Measurements from ENCODE around the gene PARD3B.

PARD3B gene

GRCh38 chr2:205605638-205606304 lies 1060.5 kb downstream of the PARD3B start:
- DNase-seq: no peak

DNA sequence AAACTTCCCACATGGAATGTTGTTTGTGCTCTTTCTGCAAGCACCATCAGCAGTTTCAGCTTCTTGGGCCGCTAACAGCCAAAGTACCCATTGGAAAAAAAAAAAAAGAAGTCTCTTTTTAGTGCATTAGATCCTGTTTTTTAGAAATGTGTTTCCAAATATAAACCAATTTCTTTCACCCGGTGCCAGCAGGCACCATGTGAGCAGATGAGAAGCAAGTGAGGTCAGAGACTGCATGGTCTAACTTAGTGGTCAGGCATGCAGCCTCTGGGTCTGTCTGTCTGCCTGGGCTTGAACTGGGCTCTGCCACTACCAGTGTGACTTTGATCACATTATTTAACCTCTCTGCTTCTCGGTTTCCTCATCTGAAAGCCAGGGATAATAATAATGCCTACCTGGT lies 1061.9 kb downstream of the PARD3B start:
- DNase-seq: no peak

GRCh38 chr2:205609113-205609512 lies 1063.8 kb downstream of the PARD3B start:
- peak; percentile 77 for DNase-seq

DNA sequence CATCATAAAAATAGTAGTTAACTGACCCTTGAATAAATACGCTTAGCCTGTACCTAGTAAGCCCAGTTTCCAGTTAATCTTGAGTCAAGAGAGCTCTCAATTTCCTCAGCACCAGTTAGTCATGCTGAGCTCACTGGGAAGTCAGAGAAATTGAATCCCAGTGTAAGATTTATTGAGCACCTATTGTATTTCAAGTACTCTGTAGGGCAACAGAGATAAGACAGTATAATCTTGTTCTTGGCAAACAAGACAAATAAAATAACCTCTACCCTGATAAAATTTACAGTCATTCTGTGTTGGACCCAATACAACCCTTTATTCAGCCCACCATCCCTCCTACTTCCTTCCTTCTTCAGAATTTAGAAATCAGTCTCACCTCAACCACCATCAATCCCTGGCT lies 1065.2 kb downstream of the PARD3B start:
- DNase-seq: peak; percentile 40

- DNase-seq: no peak
Observed at GRCh38 chr2:205612636-205613035, 1067.4 kb downstream of the PARD3B start.

DNA sequence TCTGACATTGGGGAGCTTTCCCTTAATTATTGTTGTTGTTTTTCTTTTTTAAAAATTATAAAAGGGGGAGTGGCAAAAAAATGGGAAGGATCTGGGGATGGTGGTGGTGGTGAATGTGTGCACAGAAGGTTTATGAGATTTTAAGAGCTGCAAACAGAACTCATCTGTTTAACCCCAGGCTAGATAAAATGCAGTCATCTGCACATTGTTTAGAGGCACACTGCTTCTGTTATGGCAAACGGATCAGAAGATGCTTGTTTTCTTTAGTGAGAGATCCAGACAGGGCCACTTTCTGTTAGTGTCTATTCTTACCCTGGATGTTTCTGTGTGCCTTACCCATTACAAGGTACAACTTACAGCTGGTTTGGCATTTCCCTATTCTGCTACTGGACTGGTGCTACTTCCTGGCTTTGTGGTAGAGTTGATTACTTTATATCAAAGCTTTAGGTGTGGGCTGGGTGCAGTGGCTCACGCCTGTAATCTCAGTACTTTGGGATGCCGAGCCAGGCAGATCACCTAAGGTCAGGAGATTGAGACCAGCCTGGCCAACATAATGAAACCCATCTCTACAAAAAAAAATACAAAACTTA lies 1068.8 kb downstream of the PARD3B start:
- no peak for DNase-seq

- no peak for DNase-seq
Observed at GRCh38 chr2:205614965-205615364, 1069.7 kb downstream of the PARD3B start.

DNA sequence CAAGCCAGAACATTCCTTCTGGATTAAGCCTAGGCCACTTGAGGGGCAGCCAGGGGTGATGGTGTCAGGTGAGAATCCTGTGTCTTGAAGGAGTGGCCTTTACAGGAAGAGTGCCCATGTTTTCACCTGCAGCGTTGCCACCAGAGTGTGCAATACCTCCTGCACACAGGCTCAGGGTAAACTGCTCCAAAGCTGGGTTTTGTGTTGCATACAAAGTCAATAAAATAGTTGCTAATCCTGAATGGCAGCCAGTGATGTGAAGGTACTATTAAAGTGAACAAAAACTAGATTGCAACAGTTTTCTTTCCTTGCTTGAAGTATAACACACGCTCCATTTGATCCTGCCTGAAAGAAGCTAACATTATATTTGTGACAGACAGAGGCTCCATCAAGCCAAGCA lies 1072.6 kb downstream of the PARD3B start:
- no peak for DNase-seq

GRCh38 chr2:205619600-205619999 lies 1074.3 kb downstream of the PARD3B start:
- DNase-seq: no peak

GRCh38 chr2:205627085-205627484 lies 1081.8 kb downstream of the PARD3B start:
- DNase-seq: no peak

DNA sequence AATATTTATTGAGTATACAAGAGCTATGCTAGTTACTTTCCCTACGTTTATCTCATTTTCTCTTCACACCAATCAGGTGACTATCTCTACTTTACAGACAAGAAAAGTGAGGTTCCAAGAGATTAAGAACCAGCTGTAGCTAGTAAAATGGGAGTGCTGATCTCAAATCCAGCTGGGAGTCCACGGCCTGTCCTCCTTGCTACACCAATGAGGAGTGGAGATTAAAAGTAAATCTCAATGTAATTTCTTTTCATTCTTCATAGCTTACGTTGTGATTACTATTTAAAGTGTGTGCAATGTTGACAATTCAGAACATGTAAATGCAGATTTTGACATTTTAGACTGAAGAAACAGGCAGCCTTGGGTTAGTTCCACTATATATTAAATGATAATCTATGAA lies 1083.1 kb downstream of the PARD3B start:
- DNase-seq: no peak

DNA sequence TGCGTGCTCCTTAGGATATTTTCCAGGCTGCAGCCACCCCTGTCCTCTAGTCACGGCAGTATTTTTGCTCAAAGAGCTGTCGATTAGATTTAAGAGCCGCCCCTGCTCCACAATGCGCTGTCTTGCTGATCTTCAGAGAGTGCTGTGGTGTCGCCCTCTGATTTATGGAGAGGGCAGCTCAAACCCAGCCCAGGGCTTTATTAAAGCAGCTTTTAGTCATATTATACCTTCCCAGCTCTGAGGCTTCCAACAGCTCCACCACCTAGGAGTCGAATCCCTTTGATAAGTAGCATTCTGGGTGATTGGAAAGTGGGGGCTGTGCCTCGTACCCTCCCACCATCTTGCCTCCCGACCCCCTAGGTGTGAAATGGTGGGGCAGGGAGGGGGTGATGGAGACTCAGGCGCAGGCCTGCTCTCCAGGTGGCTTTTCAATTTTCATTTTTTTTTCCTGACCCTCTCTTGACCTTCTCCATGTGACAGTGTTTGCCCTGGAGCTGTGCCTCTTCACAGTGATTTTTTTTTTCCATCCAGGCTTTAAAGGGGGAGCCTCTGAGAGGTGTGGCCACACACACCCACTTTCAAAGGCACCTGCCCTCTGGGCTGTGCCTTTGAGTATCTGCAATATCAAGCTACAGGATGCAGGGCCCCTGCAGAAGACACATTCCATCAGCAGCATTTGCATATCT lies 1084.0 kb downstream of the PARD3B start:
- no peak for DNase-seq

DNA sequence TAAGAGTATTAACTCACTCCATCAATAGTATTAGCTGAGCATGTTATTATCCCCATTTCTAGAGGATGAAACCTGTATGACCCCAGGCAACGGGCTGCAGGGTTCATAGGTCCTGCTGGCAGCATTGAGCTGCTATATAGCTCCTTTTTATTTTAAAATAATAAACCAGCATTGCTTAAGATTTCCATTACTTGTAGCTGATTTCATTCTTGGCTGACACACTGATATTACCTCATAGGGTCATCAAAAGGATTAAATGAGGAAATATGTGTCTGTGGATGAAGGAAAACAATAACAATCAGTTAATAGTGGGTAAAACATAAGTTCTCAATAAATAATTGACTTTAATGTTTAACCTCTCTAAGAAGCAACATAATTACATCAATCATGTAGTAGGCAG lies 1088.7 kb downstream of the PARD3B start:
- DNase-seq: no peak

DNA sequence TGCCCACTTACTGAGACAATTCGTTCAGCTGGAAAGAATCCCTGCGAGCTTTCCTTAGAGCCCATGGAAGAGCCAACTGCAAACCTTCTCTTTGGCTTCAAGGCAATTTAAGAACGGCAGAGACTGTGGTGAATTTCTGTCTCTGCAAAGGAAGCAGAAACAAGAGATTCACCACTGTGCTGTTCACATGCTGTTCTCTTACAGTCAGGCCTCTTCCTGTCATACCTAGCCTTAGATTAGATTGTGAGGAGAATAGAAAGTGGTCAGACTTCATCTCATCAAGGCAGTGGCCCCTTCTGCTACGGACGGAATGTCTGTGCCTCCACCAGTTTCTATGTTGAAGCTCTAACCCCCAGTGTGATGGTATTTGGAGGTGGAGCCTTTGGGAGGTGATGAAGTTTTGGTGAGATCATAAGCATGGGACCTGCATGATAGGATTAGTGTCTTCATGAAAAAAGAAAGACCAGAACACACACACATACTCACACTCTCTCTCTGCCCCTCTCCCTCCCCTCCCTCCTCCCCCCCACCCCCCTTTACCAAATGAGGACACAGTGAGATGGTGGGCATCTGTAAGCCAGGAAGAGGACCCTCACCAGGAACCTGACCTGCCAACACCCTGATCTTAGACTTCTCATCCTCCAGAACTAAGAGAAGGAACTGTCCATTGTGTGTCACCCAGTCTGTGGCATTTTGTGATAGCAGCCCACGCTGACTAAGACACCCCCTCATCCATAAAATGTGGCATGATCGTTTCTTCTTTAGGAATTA lies 1091.5 kb downstream of the PARD3B start:
- DNase-seq: no peak

- no peak for DNase-seq
Observed at GRCh38 chr2:205637320-205637602, 1092.0 kb downstream of the PARD3B start.

DNA sequence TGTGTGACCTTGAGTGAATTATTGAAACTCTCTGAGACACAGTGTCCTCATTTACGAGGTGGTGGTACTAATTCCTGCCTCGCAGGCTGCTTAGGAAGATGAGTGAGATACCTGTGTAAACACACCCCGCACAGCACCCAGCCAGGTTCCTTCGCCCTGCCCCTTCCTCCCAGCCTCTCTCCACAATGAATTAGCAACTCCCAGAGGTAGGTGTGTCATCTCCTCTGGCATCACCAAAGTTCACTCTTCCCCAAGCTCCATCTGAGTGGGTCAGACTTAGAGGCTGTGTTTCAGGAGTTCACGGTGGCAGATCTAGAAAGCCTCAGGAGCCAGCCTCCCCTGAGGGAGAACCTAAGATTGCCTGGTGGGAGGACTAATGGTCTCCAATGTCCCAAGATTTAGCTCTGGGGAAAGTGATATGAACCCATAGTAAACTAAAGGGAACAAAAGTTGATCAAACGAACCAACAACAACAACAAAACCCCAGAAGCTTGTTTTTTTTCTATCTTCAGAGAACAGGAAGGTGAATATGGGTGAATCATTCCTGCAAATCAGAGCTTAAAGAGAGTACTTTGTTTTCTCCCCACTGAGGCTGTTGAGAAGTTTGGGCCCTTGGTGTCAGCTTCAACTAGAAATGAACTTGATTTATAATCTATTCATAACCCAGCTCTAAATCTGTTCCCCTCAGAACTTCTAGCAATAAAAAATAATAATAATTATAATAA lies 1092.7 kb downstream of the PARD3B start:
- DNase-seq: no peak

DNA sequence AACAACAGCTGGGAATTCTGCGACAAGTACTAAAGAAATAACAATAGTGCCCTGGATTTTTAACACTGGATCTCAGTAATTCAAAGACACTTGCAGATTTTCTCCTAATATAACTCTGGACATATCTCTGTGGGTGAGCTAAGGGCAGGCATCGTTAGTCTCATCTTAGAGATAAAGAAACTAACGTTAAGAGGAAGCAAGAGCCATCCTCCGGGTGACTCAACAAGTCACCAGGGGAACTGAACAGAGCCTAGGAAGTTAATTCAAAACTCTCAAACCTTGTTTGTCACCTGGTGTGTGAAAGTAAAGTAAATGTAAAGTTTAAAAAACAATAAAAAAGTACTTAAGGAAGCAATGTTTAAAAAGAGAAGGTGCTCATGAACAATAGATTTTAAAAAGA lies 1095.4 kb downstream of the PARD3B start:
- no peak for DNase-seq

- no peak for DNase-seq
Observed at GRCh38 chr2:205642599-205643356, 1097.5 kb downstream of the PARD3B start.

GRCh38 chr2:205643391-205643885 lies 1098.2 kb downstream of the PARD3B start:
- DNase-seq: no peak

DNA sequence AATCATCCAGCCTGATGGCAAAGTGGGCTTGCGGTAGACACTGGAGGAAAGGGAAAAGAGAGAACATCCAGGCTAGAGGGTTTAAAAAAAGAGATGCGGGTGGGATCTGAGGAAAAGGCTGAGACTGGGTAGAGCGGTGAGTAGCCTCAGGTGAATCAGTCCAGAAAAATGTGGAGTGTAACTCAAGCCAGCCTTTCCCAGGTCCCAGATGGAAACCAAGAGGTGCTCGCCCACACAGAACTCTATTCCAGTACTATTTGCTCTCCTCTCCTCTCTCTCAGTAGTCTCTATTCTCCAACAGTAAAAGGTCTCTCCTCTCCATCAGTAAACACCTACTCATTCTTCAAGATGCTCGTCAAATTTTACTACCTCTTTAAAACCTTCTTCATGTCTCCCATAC lies 1098.7 kb downstream of the PARD3B start:
- no peak for DNase-seq

- DNase-seq: no peak
Observed at GRCh38 chr2:205646680-205647079, 1101.4 kb downstream of the PARD3B start.

DNA sequence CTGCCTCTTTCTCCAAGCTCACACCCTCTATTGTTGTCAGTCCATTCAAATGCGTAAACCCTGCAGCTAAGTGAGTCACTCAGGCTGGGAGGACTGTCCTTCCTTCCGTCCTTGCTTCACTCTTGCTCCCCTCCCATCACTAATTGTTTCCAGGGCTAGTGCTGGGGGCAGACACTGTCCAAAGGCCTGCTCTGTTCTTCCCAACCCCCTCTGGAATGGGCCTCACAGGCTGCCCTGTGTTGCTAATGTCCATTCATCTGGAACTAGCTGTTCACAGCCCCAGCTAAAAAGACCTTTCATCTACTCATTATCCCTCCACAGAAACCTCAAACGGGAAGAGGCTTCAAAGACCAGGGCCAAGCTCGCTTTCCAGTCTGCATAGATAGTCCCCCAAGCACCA lies 1105.2 kb downstream of the PARD3B start:
- DNase-seq: peak; percentile 70

All from fibroblast of skin of right quadriceps (primary cell).